C4-2B (cell line): ENCODE results near the gene ECHS1.
A peak's percentile ranks its signal among the peaks of the same experiment; 100 is the strongest.

Source experiments
- H3K27ac ChIP-seq: fragments of 450-650 bp; 2 replicates; pipeline ENCODE4 v1.5.1; 2017
- ZFX ChIP-seq: fragments of 450-650 bp; IDR thresholded peaks from 2 replicates; pipeline ENCODE4 v1.6.1; 2017
- TF ChIP-seq, protein P1 (sequence below): fragments of 450-650 bp; conservative IDR thresholded peaks from 2 replicates; pipeline ENCODE4 v1.5.1; 2017; ENCODE audit warnings: mild to moderate bottlenecking

The ECHS1 gene

DNA sequence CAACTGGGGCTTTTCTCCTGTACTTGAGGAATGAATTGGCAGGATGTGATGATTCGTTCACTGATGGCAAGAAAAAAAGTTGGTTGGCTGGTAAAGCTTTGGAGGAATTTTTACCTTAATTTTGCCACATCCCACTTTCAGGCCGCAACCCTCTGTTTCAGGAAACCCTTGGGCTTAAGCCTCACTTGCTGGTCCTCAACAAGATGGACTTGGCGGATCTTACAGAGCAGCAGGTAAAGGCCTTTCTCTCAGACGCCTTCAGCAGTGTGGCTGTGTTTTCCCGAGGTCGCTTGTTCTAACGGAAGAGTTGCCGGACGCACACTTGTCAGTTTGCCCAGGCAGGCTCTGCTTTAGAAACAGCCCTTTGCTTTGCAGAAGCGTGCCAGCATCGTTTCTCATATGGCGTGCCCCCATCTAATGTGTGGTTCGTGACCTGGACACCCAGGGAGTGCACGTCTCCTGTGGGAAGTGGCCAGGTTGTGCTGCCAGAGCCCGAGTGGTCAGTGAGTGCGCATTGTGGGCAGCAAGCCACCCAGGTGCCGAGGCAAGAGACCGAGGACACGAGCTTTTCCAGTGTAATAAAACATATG lies 23.0 kb upstream of the ECHS1 start:
- TF ChIP-seq, protein P1, sequence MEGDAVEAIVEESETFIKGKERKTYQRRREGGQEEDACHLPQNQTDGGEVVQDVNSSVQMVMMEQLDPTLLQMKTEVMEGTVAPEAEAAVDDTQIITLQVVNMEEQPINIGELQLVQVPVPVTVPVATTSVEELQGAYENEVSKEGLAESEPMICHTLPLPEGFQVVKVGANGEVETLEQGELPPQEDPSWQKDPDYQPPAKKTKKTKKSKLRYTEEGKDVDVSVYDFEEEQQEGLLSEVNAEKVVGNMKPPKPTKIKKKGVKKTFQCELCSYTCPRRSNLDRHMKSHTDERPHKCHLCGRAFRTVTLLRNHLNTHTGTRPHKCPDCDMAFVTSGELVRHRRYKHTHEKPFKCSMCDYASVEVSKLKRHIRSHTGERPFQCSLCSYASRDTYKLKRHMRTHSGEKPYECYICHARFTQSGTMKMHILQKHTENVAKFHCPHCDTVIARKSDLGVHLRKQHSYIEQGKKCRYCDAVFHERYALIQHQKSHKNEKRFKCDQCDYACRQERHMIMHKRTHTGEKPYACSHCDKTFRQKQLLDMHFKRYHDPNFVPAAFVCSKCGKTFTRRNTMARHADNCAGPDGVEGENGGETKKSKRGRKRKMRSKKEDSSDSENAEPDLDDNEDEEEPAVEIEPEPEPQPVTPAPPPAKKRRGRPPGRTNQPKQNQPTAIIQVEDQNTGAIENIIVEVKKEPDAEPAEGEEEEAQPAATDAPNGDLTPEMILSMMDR: no peak
- TF ChIP-seq ZFX: no peak
- H3K27ac ChIP-seq: no peak overlapping the region

DNA sequence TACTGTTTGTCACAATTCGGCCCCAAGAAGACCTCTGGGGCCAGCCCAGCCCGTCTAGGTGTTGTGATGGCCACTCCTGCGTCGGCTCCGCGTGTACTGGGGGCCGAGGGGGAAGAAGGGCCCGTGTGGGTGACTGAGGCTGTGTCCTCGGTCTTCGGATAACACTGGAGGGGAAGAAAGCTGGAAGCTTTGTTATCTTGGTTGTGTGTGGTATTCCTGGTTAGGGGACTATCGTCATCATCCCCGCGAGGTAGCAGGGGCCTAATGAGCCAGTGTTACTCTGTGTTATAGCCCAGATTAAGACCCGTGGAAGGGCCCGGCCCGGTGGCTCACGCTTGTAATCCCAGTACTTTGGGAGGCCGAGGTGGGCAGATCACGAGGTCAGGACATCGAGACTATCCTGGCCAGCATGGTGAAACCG lies 21.7 kb upstream of the ECHS1 start:
- no peak for TF ChIP-seq ZFX
- TF ChIP-seq, protein P1: no peak
- H3K27ac ChIP-seq: peak overlapping the region; percentile 98

DNA sequence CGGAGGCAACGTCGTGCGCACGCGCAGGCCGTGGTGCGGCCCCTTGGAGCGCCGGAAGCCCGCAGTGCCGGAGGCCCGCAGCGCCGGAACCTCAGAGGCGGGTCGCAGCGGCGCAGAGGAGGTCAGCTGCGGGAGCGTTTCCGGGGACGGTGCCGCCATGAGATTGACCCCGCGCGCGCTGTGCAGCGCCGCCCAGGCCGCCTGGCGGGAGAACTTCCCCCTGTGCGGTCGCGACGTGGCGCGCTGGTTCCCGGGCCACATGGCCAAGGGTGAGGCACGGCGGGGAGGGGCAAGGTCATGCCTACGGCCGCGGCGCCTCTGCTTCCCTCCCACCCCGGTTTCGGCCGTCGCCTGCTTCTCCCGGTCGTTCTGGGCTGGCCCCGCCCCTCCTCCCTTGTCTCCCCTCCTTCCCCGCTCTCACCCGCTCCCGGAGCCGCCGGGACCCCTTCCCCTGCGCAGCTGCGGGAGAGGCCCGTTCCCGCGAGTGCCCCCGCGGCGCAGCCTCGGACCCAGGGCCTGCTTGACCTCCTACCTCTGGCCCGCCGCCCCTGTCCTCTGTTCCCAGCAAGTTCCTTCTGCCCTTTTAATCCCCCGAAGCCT lies 21.0 kb upstream of the ECHS1 start, which contains the start of gene MTG1:
TSS of gene MTG1 (plus strand) at position 94 of the 600 bp plus-strand sequence. CDS start at position 158, 64 bp downstream.
- TF ChIP-seq ZFX: peak; percentile 75; the same call in 1 of the 2 replicates
- TF ChIP-seq, protein P1: no peak
- H3K27ac ChIP-seq: peak within 1 kb of the TSS; percentile 98

DNA sequence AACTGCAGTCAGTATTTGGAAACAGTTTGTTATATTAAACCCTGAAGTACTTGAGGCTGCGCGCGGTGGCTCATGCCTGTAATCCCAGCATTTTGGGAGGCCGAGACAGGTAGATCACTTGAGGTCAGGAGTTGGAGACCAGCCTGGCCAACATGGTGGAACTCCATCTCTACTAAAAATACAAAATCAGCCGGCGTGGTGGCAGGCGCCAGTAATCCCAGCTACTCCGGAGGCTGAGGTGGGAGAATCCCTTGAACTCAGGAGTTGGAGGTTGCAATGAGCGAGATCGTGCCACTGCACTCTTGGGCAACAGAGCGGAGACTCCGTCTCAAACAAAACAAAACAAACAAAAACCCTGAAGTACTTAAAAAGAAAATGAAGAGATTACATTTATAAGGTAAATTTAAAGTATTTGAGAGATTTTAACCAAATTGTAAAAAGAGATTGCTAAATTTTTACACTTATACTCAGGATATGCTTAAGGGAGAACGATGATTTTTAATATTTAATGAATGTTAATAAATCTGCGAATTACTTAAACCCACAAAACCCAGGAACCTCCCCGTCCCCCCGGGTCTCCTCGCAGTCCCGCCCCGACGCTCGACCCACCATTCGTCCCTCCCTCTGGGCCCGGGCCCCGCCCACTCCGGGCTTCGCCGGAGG lies 20.4 kb upstream of the ECHS1 start:
- TF ChIP-seq, protein P1: no peak
- no peak for TF ChIP-seq ZFX
- H3K27ac ChIP-seq: peak overlapping the region; percentile 98

DNA sequence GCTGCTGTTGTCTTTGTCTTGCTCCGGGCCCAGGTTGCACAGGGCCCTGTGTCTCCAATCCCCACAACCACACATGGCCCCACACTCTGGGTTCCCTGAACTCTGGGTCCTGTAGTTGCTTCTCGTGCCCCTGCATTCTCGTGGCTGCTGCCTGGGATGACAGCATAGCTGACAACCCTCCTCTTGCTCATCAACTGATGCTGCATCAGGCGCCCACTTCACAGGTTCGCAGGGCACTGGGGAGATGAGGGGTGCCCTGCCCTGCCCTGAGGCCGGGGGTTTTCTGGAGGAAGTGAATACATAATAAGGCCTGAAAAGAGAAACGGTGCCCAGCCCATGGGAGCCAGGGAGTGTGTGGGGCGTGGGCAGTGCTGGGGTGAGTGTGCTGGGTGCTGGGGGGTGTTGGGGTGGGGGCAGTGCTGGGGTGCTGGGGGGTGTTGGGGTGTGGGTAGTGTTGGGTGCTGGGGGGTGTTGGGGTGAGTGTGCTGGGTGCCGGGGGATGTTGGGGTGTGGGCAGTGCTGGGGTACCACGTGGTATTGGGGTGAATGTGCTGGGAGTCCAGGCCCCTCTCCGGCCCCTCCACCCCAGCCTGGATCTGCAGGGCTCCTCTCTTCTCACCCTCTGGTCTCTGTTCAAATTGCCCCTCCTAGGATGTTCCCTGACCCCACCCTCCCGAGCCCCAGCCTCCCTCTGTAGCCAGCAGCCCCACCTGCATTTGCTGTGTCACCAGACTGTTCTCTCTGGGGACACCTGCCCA lies 18.8 kb upstream of the ECHS1 start:
- H3K27ac ChIP-seq: no peak overlapping the region
- no peak for TF ChIP-seq ZFX
- TF ChIP-seq, protein P1: no peak

DNA sequence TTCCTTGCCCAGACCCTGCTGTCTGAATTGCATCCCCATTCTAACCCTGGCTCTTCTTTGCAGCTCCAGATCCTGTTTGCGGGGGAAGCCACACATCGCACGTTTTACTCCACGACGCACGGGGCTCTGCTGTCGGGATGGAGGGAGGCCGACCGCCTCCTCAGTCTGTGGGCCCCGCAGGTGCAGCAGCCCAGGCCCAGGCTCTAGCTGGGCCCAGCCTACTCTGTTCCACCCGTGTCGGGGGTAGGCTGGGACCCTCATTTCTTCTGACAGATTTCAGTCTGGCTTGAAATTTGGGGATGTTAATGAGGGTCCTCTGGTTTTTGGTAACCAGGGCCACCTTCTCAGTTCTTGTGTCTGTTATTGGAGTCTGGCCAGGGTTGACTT lies 18.1 kb upstream of the ECHS1 start:
- TF ChIP-seq, protein P1: no peak
- no peak for TF ChIP-seq ZFX
- no peak overlapping the region for H3K27ac ChIP-seq
